HG03342 (cell line): Measurements from ENCODE around the gene HACD4.

ENCODE experiments used
- ATAC-seq: cut with Tn5 transposase; IDR thresholded peaks from one replicate; pipeline ENCODE4 v1.9.1; 2021; ENCODE audit warnings: mild to moderate bottlenecking, moderate library complexity; ENCODE audit not compliant: unreplicated experiment

HACD4 gene

DNA sequence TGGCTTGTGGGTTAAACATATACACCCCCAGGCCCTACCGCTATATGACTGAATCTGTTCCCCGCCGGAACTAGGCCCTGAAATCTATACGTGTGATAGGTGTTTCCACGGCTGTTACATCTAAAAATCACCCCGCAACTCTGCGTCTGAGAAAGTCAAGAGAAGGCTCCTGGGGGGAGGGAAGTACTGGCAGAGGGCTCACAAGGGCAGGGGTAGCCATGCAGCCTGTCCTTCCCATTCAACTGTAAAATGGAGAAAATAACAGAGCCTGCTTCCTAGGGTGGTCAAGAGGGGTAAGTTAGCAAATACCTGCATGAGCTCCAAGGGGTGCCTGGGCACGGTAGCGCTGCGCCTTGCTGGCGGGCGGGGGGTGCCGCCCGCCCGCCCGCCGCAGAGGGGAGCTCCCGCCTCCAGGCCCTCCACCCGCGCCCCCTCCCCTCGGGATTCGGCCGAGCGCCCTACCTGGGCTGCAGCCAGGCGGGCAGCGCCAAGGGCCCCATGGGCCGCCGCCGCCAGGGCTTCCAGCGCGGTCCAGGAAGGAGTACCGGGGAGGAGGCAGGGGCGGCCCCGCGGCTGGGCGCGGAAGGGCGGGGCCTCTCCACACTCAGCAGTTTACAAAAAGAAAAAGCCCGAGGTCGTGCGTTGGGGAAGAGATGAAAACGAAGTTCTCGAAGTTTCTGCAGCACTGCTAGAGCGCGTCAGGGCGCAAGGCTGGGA lies at the start of gene HACD4:
TSS of gene HACD4 (minus strand) at position 550 of the 717 bp plus-strand sequence. CDS start at position 500, 50 bp downstream.
- peak; percentile 65 for ATAC-seq

DNA sequence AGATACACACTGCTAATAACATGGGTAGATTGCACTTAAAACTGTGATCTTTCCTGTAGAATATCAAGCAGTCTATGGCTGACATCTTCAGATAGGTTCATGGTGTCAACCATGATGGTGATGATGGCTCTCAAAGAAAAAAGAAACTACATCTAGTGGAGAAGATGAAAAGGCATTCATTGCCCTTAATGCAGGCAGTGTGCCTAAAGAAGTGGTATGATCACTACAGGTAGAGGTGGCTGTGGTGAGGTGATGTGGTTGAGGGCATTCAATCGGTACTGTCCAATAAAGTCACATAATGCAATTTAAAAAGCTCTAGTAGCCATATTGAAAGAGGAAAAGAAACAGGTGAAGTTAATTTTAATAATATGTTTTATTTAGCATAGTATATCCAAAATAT lies 49.4 kb upstream of the HACD4 start:
- ATAC-seq, result no peak

- no peak for ATAC-seq
Observed at GRCh38 chr9:21078702-21079101, 47.3 kb upstream of the HACD4 start.

DNA sequence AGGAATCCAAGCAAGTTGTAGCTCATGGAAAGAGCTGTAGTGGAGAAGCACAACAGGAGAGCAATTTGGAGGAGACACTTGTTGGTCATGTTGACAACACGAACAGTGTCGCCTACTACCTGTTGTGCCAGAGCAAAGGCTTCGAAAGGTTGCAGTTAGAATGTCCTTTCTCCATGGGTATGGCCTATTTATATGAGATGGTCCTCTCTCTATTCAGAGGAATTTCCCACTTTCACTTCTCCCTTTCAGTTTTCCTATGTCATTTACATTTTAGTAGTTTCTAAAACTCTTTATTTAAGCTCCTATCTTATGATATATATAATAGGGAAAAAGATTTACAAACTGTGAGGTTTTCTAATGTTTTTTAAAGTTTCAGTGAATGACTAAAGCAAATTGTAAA lies 46.3 kb upstream of the HACD4 start, which contains the start of gene IFNB1:
TSS of gene IFNB1 (minus strand) at position 162 of the 400 bp plus-strand sequence. CDS start at position 89, 73 bp downstream.
- ATAC-seq, result no peak

GRCh38 chr9:21075484-21075883 lies 44.0 kb upstream of the HACD4 start:
- no peak for ATAC-seq

DNA sequence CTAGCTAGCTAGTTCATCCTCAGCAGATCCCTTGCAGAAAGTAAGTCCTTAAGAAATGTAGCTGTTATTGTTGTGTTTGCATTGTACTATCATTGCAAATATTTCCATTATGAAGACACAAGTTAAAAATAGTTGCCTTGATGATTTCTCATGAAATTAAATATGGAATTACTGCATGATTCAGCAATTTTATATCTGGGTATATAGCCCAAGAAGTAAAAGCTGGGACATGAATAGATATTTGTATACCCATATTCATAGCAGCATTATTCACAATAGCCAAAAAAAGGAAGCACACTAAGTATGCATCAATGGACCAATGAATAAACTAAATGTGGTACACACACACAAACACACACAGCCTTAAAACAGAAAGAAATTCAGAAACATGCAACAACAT lies 39.5 kb upstream of the HACD4 start:
- ATAC-seq, result no peak

GRCh38 chr9:21070171-21070571 lies 38.7 kb upstream of the HACD4 start:
- no peak for ATAC-seq

DNA sequence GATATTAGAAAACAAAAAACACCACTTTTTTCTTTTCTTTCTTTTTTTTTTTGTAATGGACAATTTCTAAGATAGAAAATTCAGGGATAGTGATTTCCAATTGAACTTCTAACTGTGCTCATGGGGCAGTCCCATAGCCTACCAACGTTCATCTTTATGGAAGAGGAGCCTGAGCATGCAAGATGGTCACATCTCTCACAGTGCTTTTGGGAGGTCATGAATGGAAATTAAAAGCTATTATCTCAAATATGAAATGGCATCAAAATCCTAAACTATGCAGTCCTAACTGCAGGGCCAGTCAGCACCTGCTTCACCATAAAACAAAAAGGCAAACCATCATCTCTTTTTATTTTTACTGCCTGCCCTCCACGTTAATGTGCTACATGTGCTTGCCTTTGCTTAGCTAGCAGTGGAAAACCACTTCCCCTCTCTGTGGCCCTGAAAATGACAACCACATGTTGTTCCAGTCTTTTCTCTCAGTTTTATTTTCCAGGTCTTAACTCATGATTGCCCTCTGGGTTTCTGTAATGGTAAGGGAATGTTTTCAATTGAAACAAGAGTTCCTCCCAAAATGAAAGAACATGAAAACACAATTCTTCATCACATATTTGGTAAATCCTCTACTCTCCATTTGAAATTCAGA lies 29.6 kb upstream of the HACD4 start:
- peak; percentile 59 for ATAC-seq

- ATAC-seq, result no peak
Observed at GRCh38 chr9:21056931-21057330, 25.5 kb upstream of the HACD4 start.

- no peak for ATAC-seq
Observed at GRCh38 chr9:21053851-21054250, 22.4 kb upstream of the HACD4 start.

DNA sequence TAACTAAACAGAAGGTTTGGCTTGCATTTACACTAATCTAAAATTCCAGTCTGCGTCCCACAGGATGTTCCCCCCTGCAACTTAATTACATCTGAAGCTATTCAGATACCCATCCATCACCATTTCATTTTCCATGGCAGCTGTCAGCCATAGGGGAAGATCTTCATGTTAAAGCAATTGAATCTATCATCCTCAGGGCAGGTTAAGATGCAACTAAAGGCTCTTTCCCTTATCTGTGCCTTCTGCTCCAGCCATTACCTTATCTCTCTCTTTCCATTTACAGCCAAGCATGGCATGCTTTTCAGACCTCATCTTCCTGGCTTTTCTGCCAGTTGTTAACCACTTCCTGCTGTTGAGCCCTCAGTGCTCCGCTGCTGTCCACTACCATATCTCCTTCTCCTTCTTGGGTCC lies 15.8 kb upstream of the HACD4 start:
- ATAC-seq, result no peak

GRCh38 chr9:21043841-21044240 lies 12.4 kb upstream of the HACD4 start:
- ATAC-seq, result no peak

DNA sequence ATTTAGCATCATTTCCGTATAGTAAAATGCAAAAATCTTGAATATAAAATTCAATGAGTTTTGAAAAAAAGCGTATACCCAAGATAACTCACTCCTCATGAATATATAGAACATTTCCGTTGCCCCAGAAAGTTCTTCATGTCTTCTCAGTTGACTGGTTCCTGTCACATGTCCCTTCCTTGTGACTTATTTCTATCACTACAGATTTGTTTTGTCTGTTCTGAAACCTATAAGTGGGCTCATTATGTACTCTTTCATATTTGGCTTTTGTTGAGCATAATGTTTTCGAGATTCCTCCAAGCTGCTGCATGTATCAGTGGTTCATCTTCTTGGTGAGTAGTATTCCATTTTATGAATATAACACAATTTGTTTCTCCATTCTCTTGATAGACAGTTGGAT lies 11.0 kb upstream of the HACD4 start:
- ATAC-seq, result no peak

- ATAC-seq, result no peak
Observed at GRCh38 chr9:21039302-21039701, 7.9 kb upstream of the HACD4 start.

DNA sequence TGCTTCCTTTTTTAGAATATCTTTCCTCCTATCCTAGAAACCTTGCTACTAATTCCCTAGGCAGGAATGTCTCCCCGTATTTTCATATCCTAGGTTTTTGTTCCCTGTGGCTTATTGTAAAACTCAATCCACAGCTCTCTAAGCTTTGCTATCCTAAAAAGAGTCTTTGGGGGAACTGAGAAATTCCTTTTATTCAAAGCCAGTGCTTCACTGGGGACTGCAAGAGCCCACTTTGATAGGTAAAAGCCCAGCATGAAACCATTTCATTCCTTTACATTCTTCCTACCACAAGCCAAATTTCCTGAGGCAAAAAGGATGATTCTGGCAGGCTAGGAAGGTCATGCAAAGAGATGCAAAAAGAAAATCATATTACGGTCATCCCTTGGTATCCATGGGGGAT lies 5.8 kb upstream of the HACD4 start:
- ATAC-seq, result no peak

GRCh38 chr9:21031808-21032183 lies 356 bp upstream of the HACD4 start:
- ATAC-seq, result no peak

GRCh38 chr9:21030389-21031035 lies 928 bp downstream of the HACD4 start:
- ATAC-seq, result peak; percentile 83

DNA sequence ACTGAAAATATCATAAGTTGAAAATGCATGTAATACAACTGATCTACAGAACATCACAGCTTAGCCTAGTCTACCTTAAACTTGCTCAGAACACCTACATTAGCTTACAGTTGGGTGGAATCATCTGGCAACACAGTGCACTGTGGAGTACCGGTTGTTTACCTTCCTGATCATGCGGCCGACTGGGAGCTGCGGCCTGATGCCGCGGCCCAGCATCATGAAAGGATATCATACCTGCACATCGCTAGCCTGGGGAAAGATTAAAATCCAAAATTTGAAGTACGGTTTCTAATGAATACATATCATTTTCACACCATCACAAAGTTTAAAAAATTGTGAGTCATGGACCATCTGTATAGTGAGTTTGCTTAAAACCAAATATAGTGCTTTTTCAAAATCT lies 1.8 kb downstream of the HACD4 start:
- ATAC-seq, result no peak

GRCh38 chr9:21028466-21028865 lies 3.0 kb downstream of the HACD4 start:
- ATAC-seq, result no peak

- no peak for ATAC-seq
Observed at GRCh38 chr9:21027295-21027694, 4.1 kb downstream of the HACD4 start.

GRCh38 chr9:21023861-21024260 lies 7.6 kb downstream of the HACD4 start:
- ATAC-seq, result no peak

DNA sequence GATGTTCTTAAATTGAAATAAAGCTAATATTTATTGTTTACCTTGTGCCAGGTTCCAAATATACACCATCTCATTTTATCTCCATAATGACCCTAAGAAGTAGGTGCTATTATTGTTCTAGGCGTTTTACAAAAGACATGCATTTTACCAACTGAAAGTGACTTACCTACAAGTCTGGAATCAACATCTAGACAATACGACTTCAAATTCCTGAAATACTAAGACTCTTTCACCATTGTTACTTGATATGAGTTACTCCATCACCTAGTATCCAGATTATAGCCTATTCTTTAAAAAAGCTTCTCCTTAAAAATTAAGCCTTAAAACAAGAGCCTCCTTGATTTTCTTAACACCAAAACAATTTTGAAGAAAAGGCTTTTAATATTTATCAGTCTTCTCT lies 13.3 kb downstream of the HACD4 start:
- ATAC-seq, result no peak
